Measurements from ENCODE around the gene NCOA3. TPM values are rescaled to one million over a fixed set of nuclear protein-coding genes. Genes with fewer than 3 reads are reported as not detected.
A peak's percentile ranks its signal among the peaks of the same experiment; 100 is the strongest.

Gene NCOA3
- total RNA-seq, 1 donor from 2014 or later = 45.9 TPM

- no peaks in the 10 kb centered on the region for H3K4me1 Mint-ChIP-seq
- no peaks in the 10 kb centered on the region for H3K9me3 Mint-ChIP-seq
- no peak overlapping the region for H3K4me3 Mint-ChIP-seq
- TF ChIP-seq, protein P1, sequence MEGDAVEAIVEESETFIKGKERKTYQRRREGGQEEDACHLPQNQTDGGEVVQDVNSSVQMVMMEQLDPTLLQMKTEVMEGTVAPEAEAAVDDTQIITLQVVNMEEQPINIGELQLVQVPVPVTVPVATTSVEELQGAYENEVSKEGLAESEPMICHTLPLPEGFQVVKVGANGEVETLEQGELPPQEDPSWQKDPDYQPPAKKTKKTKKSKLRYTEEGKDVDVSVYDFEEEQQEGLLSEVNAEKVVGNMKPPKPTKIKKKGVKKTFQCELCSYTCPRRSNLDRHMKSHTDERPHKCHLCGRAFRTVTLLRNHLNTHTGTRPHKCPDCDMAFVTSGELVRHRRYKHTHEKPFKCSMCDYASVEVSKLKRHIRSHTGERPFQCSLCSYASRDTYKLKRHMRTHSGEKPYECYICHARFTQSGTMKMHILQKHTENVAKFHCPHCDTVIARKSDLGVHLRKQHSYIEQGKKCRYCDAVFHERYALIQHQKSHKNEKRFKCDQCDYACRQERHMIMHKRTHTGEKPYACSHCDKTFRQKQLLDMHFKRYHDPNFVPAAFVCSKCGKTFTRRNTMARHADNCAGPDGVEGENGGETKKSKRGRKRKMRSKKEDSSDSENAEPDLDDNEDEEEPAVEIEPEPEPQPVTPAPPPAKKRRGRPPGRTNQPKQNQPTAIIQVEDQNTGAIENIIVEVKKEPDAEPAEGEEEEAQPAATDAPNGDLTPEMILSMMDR (IDR thresholded peaks at IDR 0.05; ENCODE audit: unreplicated experiment) = no peak
- H3K27ac Mint-ChIP-seq = peak overlapping the region; percentile 47
- no peak for DNase-seq (ENCODE audit: low spot score in 2 of 2, unreplicated experiment in 2 of 2)
- H3K36me3 Mint-ChIP-seq = peaks cover 37% of the 10 kb centered on the region
- H3K27me3 Mint-ChIP-seq (ENCODE audit: low read depth) = no peaks in the 10 kb centered on the region
Measured at GRCh38 chr20:47629907-47630306, 128.2 kb downstream of the NCOA3 start.

- TF ChIP-seq, protein P1 (IDR thresholded peaks at IDR 0.05; ENCODE audit: unreplicated experiment) = no peak
- Mint-ChIP-seq H3K9me3 (no peaks in the 10 kb centered on the region), H3K27me3 (ENCODE audit: low read depth) (no peaks in the 10 kb centered on the region), H3K4me3 (no peak overlapping the region), H3K27ac (no peak overlapping the region), H3K36me3 (peaks cover 36% of the 10 kb centered on the region), H3K4me1 (no peaks in the 10 kb centered on the region)
- DNase-seq (ENCODE audit: low spot score in 2 of 2, unreplicated experiment in 2 of 2) = no peak
Measured at GRCh38 chr20:47631078-47631477, 129.4 kb downstream of the NCOA3 start.

- Mint-ChIP-seq H3K27me3 (ENCODE audit: low read depth) (no peaks in the 10 kb centered on the region), H3K4me1 (no peaks in the 10 kb centered on the region), H3K4me3 (no peak overlapping the region), H3K27ac (no peak overlapping the region), H3K9me3 (no peaks in the 10 kb centered on the region), H3K36me3 (peaks cover 43% of the 10 kb centered on the region)
- TF ChIP-seq, protein P1 (IDR thresholded peaks at IDR 0.05; ENCODE audit: unreplicated experiment) = no peak
- no peak for DNase-seq (ENCODE audit: low spot score in 2 of 2, unreplicated experiment in 2 of 2)
Measured at GRCh38 chr20:47635256-47635655, 133.6 kb downstream of the NCOA3 start.

DNA sequence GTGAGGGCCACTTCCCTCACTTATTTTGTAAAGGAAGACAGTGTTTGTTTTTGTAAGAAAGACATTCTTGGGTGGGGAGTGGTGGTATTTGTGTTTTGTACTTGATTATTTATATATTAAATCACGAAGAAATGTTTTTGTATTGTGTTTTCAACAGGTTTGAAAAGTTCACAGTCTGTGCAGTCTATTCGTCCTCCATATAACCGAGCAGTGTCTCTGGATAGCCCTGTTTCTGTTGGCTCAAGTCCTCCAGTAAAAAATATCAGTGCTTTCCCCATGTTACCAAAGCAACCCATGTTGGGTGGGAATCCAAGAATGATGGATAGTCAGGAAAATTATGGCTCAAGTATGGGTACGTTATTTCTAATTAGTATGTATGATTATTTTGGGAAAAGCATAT lies 137.2 kb downstream of the NCOA3 start:
- TF ChIP-seq, protein P1 (IDR thresholded peaks at IDR 0.05; ENCODE audit: unreplicated experiment) = no peak
- H3K9me3 Mint-ChIP-seq = no peaks in the 10 kb centered on the region
- H3K4me1 Mint-ChIP-seq = no peaks in the 10 kb centered on the region
- no peak overlapping the region for H3K4me3 Mint-ChIP-seq
- DNase-seq (ENCODE audit: low spot score in 2 of 2, unreplicated experiment in 2 of 2) = no peak
- H3K27me3 Mint-ChIP-seq (ENCODE audit: low read depth) = no peaks in the 10 kb centered on the region
- no peak overlapping the region for H3K27ac Mint-ChIP-seq
- peaks cover 54% of the 10 kb centered on the region for H3K36me3 Mint-ChIP-seq

DNA sequence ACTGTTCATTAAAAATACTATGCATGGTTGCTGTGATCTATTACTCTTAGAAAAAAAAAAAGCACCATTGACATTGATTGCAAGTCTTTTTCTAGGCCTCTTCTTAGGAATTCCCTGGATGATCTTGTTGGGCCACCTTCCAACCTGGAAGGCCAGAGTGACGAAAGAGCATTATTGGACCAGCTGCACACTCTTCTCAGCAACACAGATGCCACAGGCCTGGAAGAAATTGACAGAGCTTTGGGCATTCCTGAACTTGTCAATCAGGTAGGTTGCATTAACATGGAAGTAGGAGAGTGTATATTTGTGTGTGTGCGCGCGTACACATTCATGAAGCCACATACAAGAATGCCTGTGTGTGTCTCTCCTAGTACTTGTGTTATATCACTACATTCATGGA lies 140.4 kb downstream of the NCOA3 start:
- TF ChIP-seq, protein P1 (IDR thresholded peaks at IDR 0.05; ENCODE audit: unreplicated experiment) = no peak
- H3K9me3 Mint-ChIP-seq = no peaks in the 10 kb centered on the region
- DNase-seq (ENCODE audit: low spot score in 2 of 2, unreplicated experiment in 2 of 2) = no peak
- H3K4me3 Mint-ChIP-seq = no peak overlapping the region
- H3K27ac Mint-ChIP-seq = no peak overlapping the region
- H3K4me1 Mint-ChIP-seq = no peaks in the 10 kb centered on the region
- no peaks in the 10 kb centered on the region for H3K27me3 Mint-ChIP-seq (ENCODE audit: low read depth)
- peaks cover 60% of the 10 kb centered on the region for H3K36me3 Mint-ChIP-seq

DNA sequence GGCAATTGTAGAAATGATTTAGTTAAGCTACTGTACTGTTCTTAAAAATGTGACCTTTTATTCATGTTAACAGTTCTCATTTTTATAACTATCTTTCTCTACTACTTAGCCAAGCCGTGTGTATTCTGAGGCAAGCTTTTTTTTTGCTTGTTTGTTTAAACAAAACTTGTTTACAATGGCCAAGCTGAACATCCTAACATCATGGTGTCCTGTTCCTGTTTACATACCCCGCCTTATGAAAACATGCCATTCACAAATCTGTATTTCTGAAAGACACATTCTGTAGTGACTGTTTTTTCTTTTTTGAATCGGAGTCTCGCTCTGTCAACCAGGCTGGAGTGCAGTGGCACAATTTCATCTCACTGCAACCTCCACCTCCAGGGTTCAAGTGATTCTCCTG lies 140.9 kb downstream of the NCOA3 start:
- H3K27me3 Mint-ChIP-seq (ENCODE audit: low read depth) = no peaks in the 10 kb centered on the region
- no peak overlapping the region for H3K4me3 Mint-ChIP-seq
- TF ChIP-seq, protein P1 (IDR thresholded peaks at IDR 0.05; ENCODE audit: unreplicated experiment) = no peak
- no peaks in the 10 kb centered on the region for H3K4me1 Mint-ChIP-seq
- no peak overlapping the region for H3K27ac Mint-ChIP-seq
- H3K9me3 Mint-ChIP-seq = no peaks in the 10 kb centered on the region
- peaks cover 57% of the 10 kb centered on the region for H3K36me3 Mint-ChIP-seq
- no peak for DNase-seq (ENCODE audit: low spot score in 2 of 2, unreplicated experiment in 2 of 2)
